ENCODE results near the gene SWAP70. TPM values are rescaled to one million over a fixed set of nuclear protein-coding genes. Genes with fewer than 3 reads are reported as not detected.

SWAP70 gene
- total and polyA plus RNA-seq, 2 of the 8 experiments (the other 6 are each of a cell fraction or from before 2014, with no cell fraction given): 14.8 to 37.5 TPM

DNA sequence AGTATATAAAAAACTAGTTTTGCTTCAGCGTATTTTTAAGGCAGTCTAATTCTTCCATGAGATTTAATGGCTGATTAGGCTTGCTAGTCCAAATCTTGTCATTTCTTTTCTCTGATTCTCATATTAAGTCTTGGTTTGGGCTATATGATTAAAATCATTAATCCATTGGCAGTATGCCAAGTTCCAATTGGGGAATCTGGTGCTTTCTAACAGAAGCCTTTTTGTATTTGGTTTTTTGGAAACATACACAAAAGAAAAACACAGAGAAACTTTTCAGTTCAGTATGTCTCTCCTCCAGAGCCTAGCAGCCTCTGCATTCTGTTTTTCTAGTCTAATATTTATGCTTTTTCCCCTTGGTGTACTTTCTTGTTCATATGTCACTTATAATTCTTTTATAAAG is 37.9 kb downstream of the SWAP70 start (continued):
- TF ChIP-seq POU5F1 (IDR thresholded peaks at IDR 0.05; ENCODE audit: low read depth, low read length) (no peak), POLR2A (IDR thresholded peaks at IDR 0.05; ENCODE audit: control extremely low read depth in 1 of 2, low read depth in 2 of 2, low read length in 2 of 2) (no peak), RXRA (IDR thresholded peaks at IDR 0.05; ENCODE audit: insufficient read depth, low read depth, low read length) (no peak)
- TF ChIP-seq, protein P1, sequence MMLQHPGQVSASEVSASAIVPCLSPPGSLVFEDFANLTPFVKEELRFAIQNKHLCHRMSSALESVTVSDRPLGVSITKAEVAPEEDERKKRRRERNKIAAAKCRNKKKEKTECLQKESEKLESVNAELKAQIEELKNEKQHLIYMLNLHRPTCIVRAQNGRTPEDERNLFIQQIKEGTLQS (IDR thresholded peaks at IDR 0.05; ENCODE audit: insufficient read depth, low read depth, low read length): no peak
